ENCODE measurements around the gene KYNU. TPM values are rescaled to one million over a fixed set of nuclear protein-coding genes. Genes with fewer than 3 reads are reported as not detected.
A peak's percentile ranks its signal among the peaks of the same experiment; 100 is the strongest.

KYNU gene
- total and polyA plus RNA-seq, 2 donors (not counting 1 experiment from before 2014, with no cell fraction given), result 0.26 to 4.6 TPM

DNA sequence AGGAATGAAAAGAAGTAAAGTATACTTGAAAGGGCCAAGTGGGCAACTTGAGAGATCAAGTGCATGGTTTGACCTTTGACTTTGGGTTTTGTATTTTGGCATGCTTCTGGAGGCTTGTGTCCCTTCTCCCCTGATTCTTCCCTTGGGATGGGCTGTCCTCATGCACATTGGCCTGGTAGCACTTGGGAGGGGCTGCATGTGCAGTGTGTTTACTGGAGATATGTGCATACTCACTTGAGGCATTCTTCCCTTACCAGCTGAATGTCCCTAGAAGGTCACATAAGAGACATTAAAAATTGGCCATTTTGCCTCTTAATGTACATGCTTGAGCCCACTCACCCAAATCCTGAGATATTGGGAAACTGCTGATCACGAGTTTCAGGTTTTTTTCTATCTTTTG is 65.2 kb downstream of the KYNU start:
- Histone ChIP-seq H3K79me2 (ENCODE audit: control insufficient read depth, insufficient read depth, low read length) (no peaks in the 10 kb centered on the region), H3K4me1 (ENCODE audit: control insufficient read depth, extremely low read depth, insufficient read depth, low read length) (no peaks in the 10 kb centered on the region), H3K27ac (ENCODE audit: insufficient read depth, low read length) (no peak overlapping the region), H4K20me1 (ENCODE audit: control insufficient read depth, extremely low read depth, insufficient read depth, low read length) (no peaks in the 10 kb centered on the region), H3K9me3 (ENCODE audit: control insufficient read depth, insufficient read depth, low read depth, low read length) (no peaks in the 10 kb centered on the region), H3K27me3 (ENCODE audit: control insufficient read depth, insufficient read depth, low read length) (no peaks in the 10 kb centered on the region), H3K4me2 (ENCODE audit: extremely low read depth, insufficient read depth, low read length) (no peak overlapping the region), H2AFZ (ENCODE audit: low read length) (no peak overlapping the region), H3K9ac (ENCODE audit: insufficient read depth, low read length) (no peak overlapping the region), H3K4me3 (replicated peaks in 1 of 4; ENCODE audit: control extremely low read depth in 1 of 4, insufficient read depth in 1 of 4, low read depth in 3 of 4, low read length in 4 of 4) (no peak overlapping the region), H3K36me3 (ENCODE audit: control insufficient read depth, insufficient read depth, low read length) (no peaks in the 10 kb centered on the region)
- TF ChIP-seq EZH2 (IDR thresholded peaks at IDR 0.05; ENCODE audit: low read length, missing control alignments), result no peak
- TF ChIP-seq, protein P1, sequence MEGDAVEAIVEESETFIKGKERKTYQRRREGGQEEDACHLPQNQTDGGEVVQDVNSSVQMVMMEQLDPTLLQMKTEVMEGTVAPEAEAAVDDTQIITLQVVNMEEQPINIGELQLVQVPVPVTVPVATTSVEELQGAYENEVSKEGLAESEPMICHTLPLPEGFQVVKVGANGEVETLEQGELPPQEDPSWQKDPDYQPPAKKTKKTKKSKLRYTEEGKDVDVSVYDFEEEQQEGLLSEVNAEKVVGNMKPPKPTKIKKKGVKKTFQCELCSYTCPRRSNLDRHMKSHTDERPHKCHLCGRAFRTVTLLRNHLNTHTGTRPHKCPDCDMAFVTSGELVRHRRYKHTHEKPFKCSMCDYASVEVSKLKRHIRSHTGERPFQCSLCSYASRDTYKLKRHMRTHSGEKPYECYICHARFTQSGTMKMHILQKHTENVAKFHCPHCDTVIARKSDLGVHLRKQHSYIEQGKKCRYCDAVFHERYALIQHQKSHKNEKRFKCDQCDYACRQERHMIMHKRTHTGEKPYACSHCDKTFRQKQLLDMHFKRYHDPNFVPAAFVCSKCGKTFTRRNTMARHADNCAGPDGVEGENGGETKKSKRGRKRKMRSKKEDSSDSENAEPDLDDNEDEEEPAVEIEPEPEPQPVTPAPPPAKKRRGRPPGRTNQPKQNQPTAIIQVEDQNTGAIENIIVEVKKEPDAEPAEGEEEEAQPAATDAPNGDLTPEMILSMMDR (conservative IDR thresholded peaks at IDR 0.05 in 1 of 2, IDR thresholded peaks at IDR 0.05 in 1 of 2; ENCODE audit: low read depth in 1 of 2, low read length in 2 of 2), result no peak
- no peak for DNase-seq (ENCODE audit: low read depth in 2 of 2)

DNA sequence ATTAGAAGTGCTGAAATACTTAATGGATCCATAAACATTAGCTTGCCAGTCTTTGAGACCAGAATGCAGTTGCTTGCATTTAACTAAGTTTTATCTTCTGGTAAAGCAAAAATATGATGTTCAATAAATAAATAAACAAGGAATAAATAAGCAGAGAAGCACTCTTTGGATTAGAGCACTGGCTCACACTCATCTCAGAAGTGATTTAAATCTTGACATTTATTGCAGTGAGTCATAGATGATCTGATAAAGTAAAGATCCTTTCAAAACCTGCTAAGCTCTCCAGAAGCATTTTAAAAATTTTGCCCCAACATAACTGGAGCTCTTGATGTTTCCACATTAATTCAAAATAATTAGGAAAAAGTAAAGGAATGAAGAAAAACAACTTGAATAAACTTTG is 66.8 kb downstream of the KYNU start:
- TF ChIP-seq EZH2 (IDR thresholded peaks at IDR 0.05; ENCODE audit: low read length, missing control alignments), result no peak
- TF ChIP-seq, protein P1 (conservative IDR thresholded peaks at IDR 0.05 in 1 of 2, IDR thresholded peaks at IDR 0.05 in 1 of 2; ENCODE audit: low read depth in 1 of 2, low read length in 2 of 2), result no peak
- Histone ChIP-seq H3K27me3 (ENCODE audit: control insufficient read depth, insufficient read depth, low read length) (no peaks in the 10 kb centered on the region), H3K4me1 (ENCODE audit: control insufficient read depth, extremely low read depth, insufficient read depth, low read length) (no peaks in the 10 kb centered on the region), H3K9ac (ENCODE audit: insufficient read depth, low read length) (no peak overlapping the region), H3K27ac (ENCODE audit: insufficient read depth, low read length) (no peak overlapping the region), H3K9me3 (ENCODE audit: control insufficient read depth, insufficient read depth, low read depth, low read length) (no peaks in the 10 kb centered on the region), H2AFZ (ENCODE audit: low read length) (no peak overlapping the region), H3K36me3 (ENCODE audit: control insufficient read depth, insufficient read depth, low read length) (no peaks in the 10 kb centered on the region), H3K4me2 (ENCODE audit: extremely low read depth, insufficient read depth, low read length) (no peak overlapping the region), H3K79me2 (ENCODE audit: control insufficient read depth, insufficient read depth, low read length) (no peaks in the 10 kb centered on the region), H3K4me3 (replicated peaks in 1 of 4; ENCODE audit: control extremely low read depth in 1 of 4, insufficient read depth in 1 of 4, low read depth in 3 of 4, low read length in 4 of 4) (no peak overlapping the region), H4K20me1 (ENCODE audit: control insufficient read depth, extremely low read depth, insufficient read depth, low read length) (no peaks in the 10 kb centered on the region)
- peak; percentile 31 to 49 for DNase-seq (ENCODE audit: low read depth in 2 of 2)

DNA sequence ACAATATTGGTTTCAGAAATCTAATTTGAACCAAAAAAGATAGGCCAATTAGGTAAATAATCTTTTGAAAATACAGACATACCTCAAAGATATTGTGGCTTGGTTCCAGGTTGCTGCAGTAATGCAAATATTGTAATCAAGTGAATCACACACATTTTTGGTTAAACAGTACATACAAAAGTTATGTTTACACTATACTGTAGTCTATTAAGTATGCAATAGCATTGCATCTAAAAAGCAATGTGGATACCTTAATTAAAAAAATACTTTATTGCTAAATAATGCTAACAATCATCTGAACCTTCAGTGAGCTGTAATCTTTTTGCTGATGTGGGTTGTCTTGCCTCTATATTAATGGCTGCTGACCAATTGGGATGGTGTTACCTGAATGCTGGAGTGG is 67.3 kb downstream of the KYNU start:
- no peak overlapping the region for H3K4me2 ChIP-seq (ENCODE audit: extremely low read depth, insufficient read depth, low read length)
- H4K20me1 ChIP-seq (ENCODE audit: control insufficient read depth, extremely low read depth, insufficient read depth, low read length), result no peaks in the 10 kb centered on the region
- no peak overlapping the region for H3K27ac ChIP-seq (ENCODE audit: insufficient read depth, low read length)
- H3K9me3 ChIP-seq (ENCODE audit: control insufficient read depth, insufficient read depth, low read depth, low read length), result no peaks in the 10 kb centered on the region
- H3K9ac ChIP-seq (ENCODE audit: insufficient read depth, low read length), result no peak overlapping the region
- DNase-seq (ENCODE audit: low read depth in 2 of 2), result peak; percentile 6 to 40
- no peaks in the 10 kb centered on the region for H3K36me3 ChIP-seq (ENCODE audit: control insufficient read depth, insufficient read depth, low read length)
- no peak overlapping the region for H2AFZ ChIP-seq (ENCODE audit: low read length)
- H3K4me3 ChIP-seq (replicated peaks in 1 of 4; ENCODE audit: control extremely low read depth in 1 of 4, insufficient read depth in 1 of 4, low read depth in 3 of 4, low read length in 4 of 4), result no peak overlapping the region
- no peaks in the 10 kb centered on the region for H3K79me2 ChIP-seq (ENCODE audit: control insufficient read depth, insufficient read depth, low read length)
- H3K4me1 ChIP-seq (ENCODE audit: control insufficient read depth, extremely low read depth, insufficient read depth, low read length), result no peaks in the 10 kb centered on the region
- H3K27me3 ChIP-seq (ENCODE audit: control insufficient read depth, insufficient read depth, low read length), result no peaks in the 10 kb centered on the region
- TF ChIP-seq, protein P1 (conservative IDR thresholded peaks at IDR 0.05 in 1 of 2, IDR thresholded peaks at IDR 0.05 in 1 of 2; ENCODE audit: low read depth in 1 of 2, low read length in 2 of 2), result no peak
- TF ChIP-seq EZH2 (IDR thresholded peaks at IDR 0.05; ENCODE audit: low read length, missing control alignments), result no peak

Data from fibroblast of lung (primary cell).